ENCODE results near the gene IFNA17.
"Not testable (repeated sequence)": the region's sequence is repeated elsewhere in the genome, so short reads cannot be mapped to it uniquely, and the experiment has no call there.

IFNA17 gene

DNA sequence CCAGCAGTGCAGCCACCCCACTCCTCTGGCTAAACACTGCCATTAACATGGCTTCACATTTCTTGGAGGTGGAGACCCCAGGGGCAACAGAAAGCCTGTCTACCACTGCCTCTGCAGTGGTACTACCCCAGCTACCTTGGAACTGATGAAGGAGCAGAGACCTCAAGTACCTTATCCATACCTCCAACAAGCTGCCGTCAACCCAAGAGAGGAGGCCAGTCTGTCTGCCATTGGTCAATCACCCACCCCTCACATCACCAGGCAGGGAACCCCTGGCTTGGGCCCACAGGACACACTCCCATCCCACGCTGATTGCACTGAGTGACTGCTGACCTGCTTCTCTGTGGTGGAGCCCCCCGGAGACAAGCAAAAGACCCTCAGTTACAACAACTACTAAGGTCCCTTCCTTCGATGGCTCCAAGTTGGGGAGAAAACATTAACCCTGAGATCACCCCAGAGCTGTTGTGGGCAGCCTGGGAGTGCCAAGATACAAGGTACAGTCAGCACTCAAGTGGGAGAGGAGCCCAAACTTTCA lies 6.2 kb upstream of the IFNA17 start:
- TF ChIP-seq CTCF (conservative IDR thresholded peaks at IDR 0.05; ENCODE audit: low read depth, low read length), result no peak
- H3K4me3 ChIP-seq (ENCODE audit: low read length), result no peak overlapping the region
- DNase-seq (ENCODE audit: low read depth), result no peak

- H3K4me3 ChIP-seq (ENCODE audit: low read length), result no peak overlapping the region
Measured at GRCh38 chr9:21233258-21233657, 5.2 kb upstream of the IFNA17 start.

GRCh38 chr9:21217211-21217610 lies 10.8 kb downstream of the IFNA17 start, which contains the start of gene IFNA16:
Gene IFNA16, minus strand, starts transcription at chr9:21217311. Its CDS starts 6 bp downstream, at chr9:21217305.
- not testable (repeated sequence) for H3K4me3 ChIP-seq (ENCODE audit: low read length); DNase-seq (ENCODE audit: low read depth)

More at GRCh38 chr9:21233258-21233657, 5.2 kb upstream of the IFNA17 start:
- no peak for DNase-seq (ENCODE audit: low read depth)
- no peak for TF ChIP-seq CTCF (conservative IDR thresholded peaks at IDR 0.05; ENCODE audit: low read depth, low read length)

DNA sequence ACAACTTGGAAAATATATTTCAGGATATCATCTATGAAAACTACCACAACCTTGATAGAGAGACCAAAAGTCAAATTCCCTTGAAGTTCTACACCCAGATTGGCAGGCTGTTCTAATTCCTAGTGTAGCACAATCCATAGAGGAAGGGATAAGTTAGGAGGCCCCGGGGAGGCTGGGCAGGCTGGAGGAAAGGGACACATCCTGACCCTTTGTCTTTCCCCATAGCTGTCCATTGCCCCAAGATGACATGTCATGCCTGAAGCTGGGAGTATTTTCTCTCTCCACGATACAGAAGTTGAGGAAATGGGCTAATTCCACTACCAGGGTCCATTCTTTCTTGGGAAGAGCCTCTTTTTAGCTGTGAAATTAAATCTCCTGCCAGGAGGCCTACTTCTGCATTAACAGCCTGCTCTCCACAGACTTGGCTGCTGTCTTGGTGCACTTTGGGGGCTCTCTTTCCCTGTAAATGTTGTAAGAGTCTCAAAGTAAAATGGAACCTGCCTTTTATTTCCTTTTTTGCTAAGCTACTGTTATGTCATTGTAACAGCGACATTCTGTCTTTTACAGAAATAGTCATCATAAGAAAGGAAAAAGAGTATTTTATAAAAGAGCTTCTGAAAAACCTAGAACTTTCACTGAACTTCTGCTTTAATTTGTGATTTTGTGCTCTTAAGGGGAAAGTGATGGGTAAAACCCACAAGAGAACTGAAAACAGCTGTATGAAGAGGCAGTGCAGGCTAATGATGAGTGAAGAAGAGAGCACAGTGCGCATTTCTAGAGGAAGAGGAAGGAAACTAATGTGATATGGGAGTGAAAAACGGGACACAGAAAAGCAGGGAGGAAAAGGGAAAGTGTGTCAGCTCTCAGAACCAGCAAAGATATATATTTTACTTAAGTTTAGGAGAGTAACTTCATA lies 14.4 kb downstream of the IFNA17 start:
- not testable (repeated sequence) for DNase-seq (ENCODE audit: low read depth); H3K4me3 ChIP-seq (ENCODE audit: low read length)
- peak; percentile 62 for TF ChIP-seq CTCF (conservative IDR thresholded peaks at IDR 0.05; ENCODE audit: low read depth, low read length)

DNA sequence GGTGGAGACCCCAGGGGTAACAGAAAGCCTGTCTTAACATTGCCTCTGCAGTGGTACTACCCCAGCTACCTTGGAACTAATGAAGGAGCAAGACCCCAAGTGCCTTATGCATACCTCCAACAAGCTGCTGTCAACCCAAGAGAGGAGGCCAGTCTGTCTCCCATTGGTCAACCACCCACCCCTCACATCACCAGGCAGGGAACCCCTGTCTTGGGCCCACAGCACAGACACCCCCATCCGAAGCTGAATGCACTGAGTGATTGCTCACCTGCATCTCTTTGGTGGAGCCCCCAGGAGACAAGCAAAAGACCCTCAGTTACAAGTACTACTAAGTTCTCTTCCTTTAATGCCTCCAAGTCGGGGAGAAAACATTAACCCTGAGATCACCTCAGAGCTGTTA lies 15.9 kb downstream of the IFNA17 start:
- H3K4me3 ChIP-seq (ENCODE audit: low read length); DNase-seq (ENCODE audit: low read depth): not testable (repeated sequence)

DNA sequence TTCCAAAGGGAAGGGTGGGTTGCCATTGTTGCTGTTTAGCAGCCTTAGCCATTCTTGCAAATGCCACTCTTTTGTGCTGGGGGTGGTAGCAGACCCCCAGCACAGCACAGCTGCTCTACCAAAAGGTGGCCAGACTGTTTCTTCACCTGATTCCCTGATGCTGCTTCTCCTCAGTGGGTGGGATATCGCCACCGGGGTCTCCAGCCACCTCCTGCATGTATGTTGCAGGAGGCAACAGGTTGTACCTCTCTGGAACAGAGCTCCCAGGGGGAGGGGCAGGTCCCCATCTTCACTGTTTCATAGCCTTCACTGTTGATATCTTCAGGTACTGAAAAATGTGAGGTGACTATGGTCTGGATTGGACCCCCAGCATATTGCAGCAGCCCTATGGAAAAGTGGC lies 17.2 kb downstream of the IFNA17 start:
- not testable (repeated sequence) for DNase-seq (ENCODE audit: low read depth); H3K4me3 ChIP-seq (ENCODE audit: low read length)

DNA sequence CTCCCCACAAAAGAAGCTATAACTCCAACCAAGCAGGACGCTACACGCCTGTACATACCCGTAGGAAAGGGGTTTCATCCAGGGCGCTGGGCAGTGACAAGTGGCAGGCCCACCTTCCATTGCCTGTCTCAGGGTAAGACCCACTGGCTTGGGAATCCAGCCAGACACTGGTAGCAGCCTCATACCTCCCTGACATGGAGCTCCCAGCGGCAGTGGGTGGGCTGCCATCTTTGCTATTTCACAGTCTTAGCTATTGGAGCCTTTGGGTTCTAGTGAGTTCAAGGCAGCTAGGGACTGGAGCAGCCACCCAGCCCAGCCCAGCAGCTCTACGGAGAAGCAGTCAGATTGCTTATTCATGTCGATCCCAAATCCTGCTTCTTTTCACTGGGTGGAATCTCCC lies 17.7 kb downstream of the IFNA17 start:
- no peak overlapping the region for H3K4me3 ChIP-seq (ENCODE audit: low read length)
- DNase-seq (ENCODE audit: low read depth), result no peak
- TF ChIP-seq CTCF (conservative IDR thresholded peaks at IDR 0.05; ENCODE audit: low read depth, low read length), result no peak

- not testable (repeated sequence) for DNase-seq (ENCODE audit: low read depth)
Measured at GRCh38 chr9:21207043-21207442, 21.0 kb downstream of the IFNA17 start, which contains the start of gene IFNA10. Gene IFNA10, minus strand, starts transcription at chr9:21207143. Its CDS starts 46 bp downstream, at chr9:21207097.

GRCh38 chr9:21205204-21205603 lies 22.8 kb downstream of the IFNA17 start:
- no peak for TF ChIP-seq CTCF (conservative IDR thresholded peaks at IDR 0.05; ENCODE audit: low read depth, low read length)
- no peak overlapping the region for H3K4me3 ChIP-seq (ENCODE audit: low read length)
- no peak for DNase-seq (ENCODE audit: low read depth)

More at GRCh38 chr9:21207043-21207442, 21.0 kb downstream of the IFNA17 start, which contains the start of gene IFNA10:
- H3K4me3 ChIP-seq (ENCODE audit: low read length), result not testable (repeated sequence)

GRCh38 chr9:21202105-21202504 lies 25.9 kb downstream of the IFNA17 start, which contains the start of gene IFNA7:
Gene IFNA7, minus strand, starts transcription at chr9:21202205. Its CDS starts 40 bp downstream, at chr9:21202165.
- H3K4me3 ChIP-seq (ENCODE audit: low read length); DNase-seq (ENCODE audit: low read depth): not testable (repeated sequence)
